ENCODE data around the gene ADGRV1.

Gene ADGRV1

GRCh38 chr5:90519081-90519480 lies 39.5 kb upstream of the ADGRV1 start (continued):
- TF ChIP-seq ZFP41 (tag by site-specific recombination; IDR thresholded peaks at IDR 0.05; ENCODE audit: borderline replicate concordance): no peak
- TF ChIP-seq ZNF660 (tag by site-specific recombination; IDR thresholded peaks at IDR 0.05): no peak
- TF ChIP-seq ZNF211 (tag by site-specific recombination; IDR thresholded peaks at IDR 0.05; ENCODE audit: low read depth): no peak
- TF ChIP-seq ZNF664 (tag by site-specific recombination; IDR thresholded peaks at IDR 0.05): no peak
- no peak for TF ChIP-seq ZNF654 (tag by site-specific recombination; IDR thresholded peaks at IDR 0.05; ENCODE audit: low read depth)
- no peak for TF ChIP-seq ZNF544 (tag by site-specific recombination; IDR thresholded peaks at IDR 0.05)
- TF ChIP-seq KLF10 (tag by site-specific recombination; IDR thresholded peaks at IDR 0.05): no peak
- no peak for TF ChIP-seq ELK4 (IDR thresholded peaks at IDR 0.05; ENCODE audit: borderline replicate concordance, low read depth, low read length)
- no peak for TF ChIP-seq ZNF747 (tag by site-specific recombination; IDR thresholded peaks at IDR 0.05)
- no peak for TF ChIP-seq ZNF623 (tag by site-specific recombination; IDR thresholded peaks at IDR 0.05)
- TF ChIP-seq SP3 (tag by site-specific recombination; IDR thresholded peaks at IDR 0.05): no peak

- H3K4me1 ChIP-seq (ENCODE audit: control insufficient read depth, insufficient read depth, low read length): no peaks in the 10 kb centered on the region
- POLR2A ChIA-PET: interaction anchor here (0.6 to 2.1 kb wide), 7 partner anchors 18 to 118 kb away, joined by 3 to 12 read pairs (median 6); partner anchors contain the start of genes MBLAC2 and POLR3G
- peak overlapping the region; percentile 95 for H3K4me3 ChIP-seq (ENCODE audit: low read depth, low read length)
- peaks cover 10 to 13% of the 10 kb centered on the region in 2 experiments for H3K36me3 ChIP-seq (ENCODE audit: control insufficient read depth in 2 of 2, insufficient read depth in 1 of 2, low read length in 2 of 2)
- H3K27ac ChIP-seq (ENCODE audit: extremely low read depth, low read depth, low read length): peak overlapping the region; percentile 81
- H3K9me3 ChIP-seq (ENCODE audit: control insufficient read depth, insufficient read depth, low read depth, low read length): no peaks in the 10 kb centered on the region
- TF ChIP-seq ZNF704 (tag by site-specific recombination; IDR thresholded peaks at IDR 0.05) (no peak), ZNF48 (tag by site-specific recombination; IDR thresholded peaks at IDR 0.05) (no peak), SP7 (tag by site-specific recombination; IDR thresholded peaks at IDR 0.05) (no peak), ZNF792 (tag by site-specific recombination; IDR thresholded peaks at IDR 0.05) (no peak), ZBTB21 (tag by site-specific recombination; IDR thresholded peaks at IDR 0.05) (peak; percentile 67; the same call in 1 of the 2 replicates), ZNF335 (tag by site-specific recombination; conservative IDR thresholded peaks at IDR 0.05) (peak; percentile 32; the same call in 1 of the 2 replicates), ZNF530 (tag by site-specific recombination; IDR thresholded peaks at IDR 0.05; ENCODE audit: low read depth) (no peak), ZNF366 (tag by site-specific recombination; conservative IDR thresholded peaks at IDR 0.05) (peak; percentile 21; the same call in 1 of the 2 replicates)
- CTCF ChIA-PET: interaction anchor here (1.0 to 2.5 kb wide), 4 partner anchors 76 to 90 kb away, joined by 3 to 20 read pairs (median 12); no protein-coding TSS in a partner anchor
These were observed 29.9 kb upstream of the ADGRV1 start for GRCh38 chr5:90528601-90529193.

GRCh38 chr5:90529194-90529938 lies 29.2 kb upstream of the ADGRV1 start, which contains the start of gene LYSMD3:
TSS of gene LYSMD3 (minus strand) at chr5:90529584. CDS start at chr5:90525289, 4,295 bp downstream.
- Histone ChIP-seq H3K4me1 (ENCODE audit: control insufficient read depth, insufficient read depth, low read length) (no peaks in the 10 kb centered on the region), H3K27ac (ENCODE audit: extremely low read depth, low read depth, low read length) (peak within 1 kb of the TSS; percentile 87), H3K36me3 (ENCODE audit: control insufficient read depth in 2 of 2, insufficient read depth in 1 of 2, low read length in 2 of 2) (peaks cover 5 to 7% of the 10 kb centered on the region in 2 experiments), H3K9me3 (ENCODE audit: control insufficient read depth, insufficient read depth, low read depth, low read length) (no peaks in the 10 kb centered on the region), H3K4me3 (ENCODE audit: low read depth, low read length) (peak within 1 kb of the TSS; percentile 95)
- POLR2A ChIA-PET: interaction anchor here (1.0 to 2.1 kb wide), 5 partner anchors 18 to 120 kb away, joined by 3 to 12 read pairs (median 6); partner anchors contain the start of genes CETN3, MBLAC2 and POLR3G
- CTCF ChIA-PET: interaction anchor here (0.6 to 2.5 kb wide), 14 partner anchors 10 to 254 kb away, joined by 3 to 20 read pairs (median 6); no protein-coding TSS in a partner anchor
- TF ChIP-seq PRDM4 (tag by site-specific recombination; IDR thresholded peaks at IDR 0.05) (no peak; the same call in 1 of the 2 replicates), ZBTB8A (tag by site-specific recombination; IDR thresholded peaks at IDR 0.05) (peak; percentile 72), ZNF677 (tag by site-specific recombination; IDR thresholded peaks at IDR 0.05) (0 out of 2 replicates have a peak, but pooled peaks have one; percentile 35), PATZ1 (tag by site-specific recombination; IDR thresholded peaks at IDR 0.05) (peak; percentile 95; the same call in 1 of the 2 replicates), PRDM6 (tag by site-specific recombination; IDR thresholded peaks at IDR 0.05) (no peak)
